GM11168 (cell line): ENCODE data around the gene COPRS.
"Not testable (repeated sequence)": the region's sequence is repeated elsewhere in the genome, so short reads cannot be mapped to it uniquely, and the experiment has no call there.

Experiments
- in situ Hi-C: fragments of 300-500 bp; cut with MboI; formaldehyde crosslinking; loops from one replicate; pipeline ENCODE4 v1.12.0; 2022; ENCODE audit warnings: low sequenced_read_pairs; ENCODE audit not compliant: unreplicated experiment

COPRS gene

DNA sequence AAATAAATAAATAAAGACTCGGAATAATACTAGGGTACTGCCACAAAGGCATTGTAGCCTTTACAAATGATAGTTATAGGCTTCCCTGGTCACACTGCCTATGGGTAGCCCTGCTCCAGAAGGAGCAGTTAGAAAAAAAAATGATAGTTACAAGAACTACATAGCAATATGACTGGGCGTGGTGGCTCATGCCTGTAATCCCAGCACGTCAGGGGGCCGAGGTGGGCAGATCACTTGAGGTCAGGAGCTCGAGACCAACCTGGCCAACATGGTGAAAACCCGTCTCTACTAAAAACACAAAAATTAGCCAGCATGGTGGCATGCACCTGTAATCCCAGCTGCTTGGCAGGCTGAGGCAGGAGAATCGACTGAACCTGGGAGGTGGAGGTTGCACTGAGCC lies 40.2 kb downstream of the COPRS start:
- in situ Hi-C loops: not testable (repeated sequence)

GRCh38 chr17:31815212-31815730 lies 43.8 kb downstream of the COPRS start:
- in situ Hi-C loops: no loop called here

GRCh38 chr17:31811101-31811500 lies 47.9 kb downstream of the COPRS start:
- in situ Hi-C loops: no loop called here

DNA sequence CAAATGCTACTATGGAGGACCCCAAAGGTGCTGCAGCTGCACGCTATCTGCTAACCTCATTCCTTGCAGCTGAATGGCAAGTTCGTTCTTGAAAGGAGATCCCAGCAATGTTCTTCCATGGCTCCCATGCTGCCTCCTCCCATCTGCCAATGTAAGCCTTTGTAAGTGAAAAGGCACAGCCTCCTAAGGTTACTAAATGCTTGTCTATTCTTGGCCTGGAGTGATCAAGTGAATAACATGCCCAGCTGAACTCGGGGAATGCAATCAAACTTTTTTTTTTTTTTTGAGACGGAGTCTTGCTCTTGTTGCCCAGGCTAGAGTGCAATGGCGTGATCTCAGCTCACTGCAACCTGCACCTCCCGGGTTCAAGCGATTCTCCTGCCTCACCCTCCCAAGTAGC lies 49.2 kb downstream of the COPRS start:
- in situ Hi-C loops: not testable (repeated sequence)

- in situ Hi-C loops: no loop called here
Measured at GRCh38 chr17:31808521-31809050, 50.5 kb downstream of the COPRS start.

GRCh38 chr17:31807846-31808245 lies 51.2 kb downstream of the COPRS start:
- in situ Hi-C loops: no loop called here

DNA sequence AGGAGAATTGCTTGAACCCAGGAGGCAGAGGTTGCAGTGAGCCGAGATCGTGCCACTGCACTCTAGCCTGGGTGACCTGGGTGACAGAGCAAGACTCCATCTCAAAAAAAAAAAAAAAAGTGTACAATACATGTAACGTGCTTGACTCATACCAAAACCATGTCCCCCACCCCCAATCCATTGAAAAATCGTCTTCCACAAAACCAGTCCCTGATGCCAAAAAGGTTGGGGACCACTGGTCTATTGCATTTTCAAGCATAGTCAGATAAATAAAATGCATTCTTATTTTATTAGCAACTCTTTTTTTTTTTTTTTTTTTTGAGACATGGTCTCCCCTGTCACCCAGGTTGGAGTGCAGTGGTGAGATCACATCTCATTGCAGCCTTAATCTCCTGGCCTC lies 52.1 kb downstream of the COPRS start:
- in situ Hi-C loops: no loop called here

DNA sequence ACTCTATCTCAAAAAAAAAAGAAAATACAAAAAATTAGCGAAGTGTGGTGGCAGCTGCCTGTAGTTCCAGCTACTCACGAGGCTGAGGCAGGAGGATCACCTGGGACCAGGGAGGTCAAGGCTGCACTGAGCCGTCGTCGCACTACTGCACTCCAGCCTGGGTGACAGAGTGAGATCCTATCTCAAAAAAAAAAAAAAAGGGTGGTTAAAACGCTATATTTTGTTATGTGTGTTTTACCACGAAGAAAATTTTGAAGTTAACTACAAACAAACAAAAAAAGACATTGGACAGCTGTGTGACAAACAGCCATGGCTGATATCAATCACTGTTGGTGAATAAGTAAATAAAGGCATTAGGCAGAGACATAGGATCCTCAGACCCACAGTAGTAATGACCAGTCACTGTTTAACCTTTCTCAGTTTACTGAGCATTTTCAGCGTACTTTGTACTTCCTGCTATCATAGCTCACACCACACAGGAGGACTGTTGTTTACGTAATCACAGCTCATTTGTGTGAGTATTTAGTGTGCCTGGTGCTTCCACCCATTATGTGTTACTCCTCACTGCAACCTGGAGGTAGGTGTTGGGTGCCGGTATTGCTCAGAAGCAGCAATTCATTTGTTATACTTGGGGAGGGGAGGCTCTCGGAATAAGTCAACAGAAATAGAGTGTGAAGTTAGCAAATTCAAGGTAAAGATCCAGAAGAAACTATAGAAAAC lies 55.4 kb downstream of the COPRS start:
- in situ Hi-C loops: no loop called here

GRCh38 chr17:31802502-31802901 lies 56.5 kb downstream of the COPRS start:
- in situ Hi-C loops: no loop called here
